GM10847 (cell line): ENCODE data around the gene TMEM30A.

Source experiments
- POLR2A ChIP-seq: IDR thresholded peaks from 2 replicates; pipeline ENCODE4 v1.6.1; 2011; ENCODE audit not compliant: insufficient read length; ENCODE audit errors: extremely low read depth

TMEM30A gene

GRCh38 chr6:75301088-75301487 is 16.5 kb upstream of the TMEM30A start:
- TF ChIP-seq POLR2A = no peak

- TF ChIP-seq POLR2A = no peak
These were observed 15.9 kb upstream of the TMEM30A start for GRCh38 chr6:75300531-75300855.

GRCh38 chr6:75299801-75300530 is 15.4 kb upstream of the TMEM30A start:
- TF ChIP-seq POLR2A = no peak

GRCh38 chr6:75296811-75297779 is 12.5 kb upstream of the TMEM30A start:
- no peak for TF ChIP-seq POLR2A

- TF ChIP-seq POLR2A = no peak
These were observed 8.0 kb upstream of the TMEM30A start for GRCh38 chr6:75292555-75292954.

- TF ChIP-seq POLR2A = no peak
These were observed 7.2 kb upstream of the TMEM30A start for GRCh38 chr6:75291744-75292143.

GRCh38 chr6:75291331-75291730 is 6.7 kb upstream of the TMEM30A start:
- TF ChIP-seq POLR2A = no peak

GRCh38 chr6:75290136-75290945 is 5.7 kb upstream of the TMEM30A start:
- no peak for TF ChIP-seq POLR2A

- TF ChIP-seq POLR2A = no peak
These were observed 3.4 kb upstream of the TMEM30A start for GRCh38 chr6:75288023-75288422.

GRCh38 chr6:75287424-75287823 is 2.8 kb upstream of the TMEM30A start:
- TF ChIP-seq POLR2A = no peak

GRCh38 chr6:75286955-75287354 is 2.4 kb upstream of the TMEM30A start:
- TF ChIP-seq POLR2A = no peak

GRCh38 chr6:75285283-75285639 is 669 bp upstream of the TMEM30A start:
- TF ChIP-seq POLR2A = no peak

- no peak for TF ChIP-seq POLR2A
These were observed 523 bp downstream of the TMEM30A start for GRCh38 chr6:75283907-75284631.

- TF ChIP-seq POLR2A = no peak
These were observed 1.9 kb downstream of the TMEM30A start for GRCh38 chr6:75282706-75283105.

GRCh38 chr6:75281653-75282052 is 2.9 kb downstream of the TMEM30A start:
- TF ChIP-seq POLR2A = no peak
